Caco-2 (cell line): Measurements from ENCODE around the gene PCDH12. TPM values are rescaled to one million over a fixed set of nuclear protein-coding genes. Genes with fewer than 3 reads are reported as not detected.

Source experiments
- BruUV-seq: library from RNA; stranded (reverse); fragments of 400-500 nt; replicated peaks from 2 replicates; lab custom pipeline; 2021; lab: Mats Ljungman, UMichigan
- CTCF ChIA-PET: fragments of 300-600 bp; sonication (Branson Sonifier 250); formaldehyde crosslinking; loops from one replicate; lab custom pipeline; 2022; ENCODE audit warnings: antibody characterized with exemption; lab: Charles Lee
- POLR2A ChIA-PET: fragments of 300-600 bp; sonication (Branson Sonifier 250); formaldehyde crosslinking; loops from one replicate; lab custom pipeline; 2022; ENCODE audit warnings: antibody characterized with exemption; lab: Charles Lee
- DNase-seq, 2 experiments: peaks; one replicate each; pipeline versions ENCODE4 v3.0.0 to v3.0.0-alpha.2; 2020 to 2022
- H3K27me3 ChIP-seq: replicated peaks from 2 replicates; pipeline ENCODE4 v1.6.0; 2011; ENCODE audit warnings: low read length; ENCODE audit not compliant: control insufficient read depth, insufficient read depth
- H3K36me3 ChIP-seq: 2 replicates; pipeline ENCODE4 v1.5.1; 2011; ENCODE audit warnings: low read length; ENCODE audit not compliant: control insufficient read depth, insufficient read depth
- H3K4me1 ChIP-seq: fragments of 250-450 bp; sonication (Bioruptor Pico); 2 replicates; pipeline ENCODE4 v1.5.1; 2020; ENCODE audit warnings: mild to moderate bottlenecking
- H3K4me3 ChIP-seq: 2 replicates; pipeline ENCODE4 v1.5.1; 2011; ENCODE audit warnings: low read depth, mild to moderate bottlenecking, control low read depth, low read length
- H3K9me3 ChIP-seq: fragments of 250-450 bp; sonication (Bioruptor Pico); 2 replicates; pipeline ENCODE4 v1.5.1; 2020; ENCODE audit warnings: mild to moderate bottlenecking, moderate library complexity
- H3K27ac Mint-ChIP-seq: one replicate; pipeline ENCODE4 v1.8.0; 2022; ENCODE audit warnings: mixed read lengths; ENCODE audit not compliant: unreplicated experiment
- H3K27me3 Mint-ChIP-seq: one replicate; pipeline ENCODE4 v1.8.0; 2022; ENCODE audit warnings: mixed read lengths; ENCODE audit not compliant: insufficient read depth, unreplicated experiment
- H3K36me3 Mint-ChIP-seq: one replicate; pipeline ENCODE4 v1.8.0; 2022; ENCODE audit warnings: mild to moderate bottlenecking, mixed read lengths; ENCODE audit not compliant: insufficient read depth, unreplicated experiment
- H3K4me1 Mint-ChIP-seq: one replicate; pipeline ENCODE4 v1.8.0; 2022; ENCODE audit warnings: low read depth, mixed read lengths; ENCODE audit not compliant: unreplicated experiment
- H3K4me3 Mint-ChIP-seq: one replicate; pipeline ENCODE4 v1.8.0; 2022; ENCODE audit warnings: mild to moderate bottlenecking, moderate library complexity, mixed read lengths; ENCODE audit not compliant: unreplicated experiment
- H3K9me3 Mint-ChIP-seq: one replicate; pipeline ENCODE4 v1.8.0; 2022; ENCODE audit warnings: mixed read lengths; ENCODE audit not compliant: unreplicated experiment
- CTCF ChIP-seq, 2 experiments: fragments of 200-600 bp in 1 of 2; IDR thresholded peaks; 1 replicate in 1 of 2; 2 replicates in 1 of 2; pipeline versions ENCODE4 v1.5.1 to v1.8.0; 2011 to 2022; ENCODE audit warnings: antibody characterized with exemption in 1 of 2, control low read depth in 1 of 2, inconsistent platforms in 1 of 2, low read depth in 1 of 2, low read length in 1 of 2, mild to moderate bottlenecking in 1 of 2, moderate library complexity in 1 of 2; ENCODE audit not compliant: insufficient read depth in 1 of 2, severe bottlenecking in 1 of 2, unreplicated experiment in 1 of 2
- intact Hi-C: fragments of 100-400 bp; cut with micrococcal nuclease; formaldehyde crosslinking; loops from one replicate; pipeline ENCODE4 v1.10.0; 2022; ENCODE audit not compliant: unreplicated experiment
- total RNA-seq: library from RNA; stranded (reverse); gene quantifications from 2 replicates; pipeline ENCODE4 v1.2.3, GENCODE V29; 2022

PCDH12 gene
- total RNA-seq, 1 experiment from 2014 or later = not detected

- no peaks in the 10 kb centered on the region for H3K4me1 Mint-ChIP-seq
- POLR2A ChIA-PET = interaction anchor here (1.1 to 1.6 kb wide), 2 partner anchors 8 to 37 kb away, joined by 9 to 17 read pairs; partner anchors contain the start of genes DELE1 and RNF14
- H3K27me3 ChIP-seq = no peaks in the 10 kb centered on the region
Measured at GRCh38 chr5:141960449-141961323, 2.7 kb upstream of the PCDH12 start.

GRCh38 chr5:141960018-141960417 is 2.0 kb upstream of the PCDH12 start:
- DNase-seq = peak in 1 of 2 experiments; percentile 29
- H3K9me3 Mint-ChIP-seq = no peaks in the 10 kb centered on the region
- peak; percentile 31 to 46 for TF ChIP-seq CTCF (IDR thresholded peaks at IDR 0.05; ENCODE audit: insufficient read depth in 1 of 2, low read depth in 1 of 2, low read length in 1 of 2, severe bottlenecking in 1 of 2, unreplicated experiment in 1 of 2)
- H3K4me1 Mint-ChIP-seq = no peaks in the 10 kb centered on the region
- intact Hi-C loops = loop anchor here (1.0 kb wide), 3 partner anchors 71 to 295 kb away; no protein-coding TSS in a partner anchor
- no TSS peak for BruUV-seq
- Histone ChIP-seq H3K9me3 (no peaks in the 10 kb centered on the region), H3K27me3 (no peaks in the 10 kb centered on the region), H3K36me3 (no peaks in the 10 kb centered on the region), H3K4me1 (0 out of 2 replicates have a peak, but pooled peaks cover 5% of the 10 kb centered on the region), H3K4me3 (no peak overlapping the region)
- no peak overlapping the region for H3K4me3 Mint-ChIP-seq
- POLR2A ChIA-PET = interaction anchor here (1.1 to 1.6 kb wide), 2 partner anchors 9 to 36 kb away, joined by 9 to 17 read pairs; partner anchors contain the start of genes DELE1 and RNF14
- CTCF ChIA-PET = interaction anchor here (0.6 to 2.9 kb wide), 21 partner anchors 8 to 291 kb away, joined by 3 to 49 read pairs (median 6); partner anchors contain the start of genes DELE1, PCDH1 and RNF14
- no peak overlapping the region for H3K27ac Mint-ChIP-seq
- no peaks in the 10 kb centered on the region for H3K27me3 Mint-ChIP-seq
- H3K36me3 Mint-ChIP-seq = no peaks in the 10 kb centered on the region

More at GRCh38 chr5:141960449-141961323, 2.7 kb upstream of the PCDH12 start:
- H3K27me3 Mint-ChIP-seq = no peaks in the 10 kb centered on the region
- DNase-seq = peak; percentile 86 to 87
- no peak overlapping the region for H3K4me3 Mint-ChIP-seq
- CTCF ChIA-PET = interaction anchor here (0.6 to 2.9 kb wide), 26 partner anchors 8 to 368 kb away, joined by 3 to 49 read pairs (median 6); partner anchors contain the start of genes DELE1, GNPDA1, PCDH1 and RNF14
- no peaks in the 10 kb centered on the region for H3K9me3 Mint-ChIP-seq
- Histone ChIP-seq H3K9me3 (no peaks in the 10 kb centered on the region), H3K4me1 (0 out of 2 replicates have a peak, but pooled peaks cover 5% of the 10 kb centered on the region), H3K4me3 (no peak overlapping the region), H3K36me3 (no peaks in the 10 kb centered on the region)
- intact Hi-C loops = loop anchor here (1.0 kb wide), 3 partner anchors 71 to 295 kb away; no protein-coding TSS in a partner anchor
- BruUV-seq = no TSS peak
- no peak overlapping the region for H3K27ac Mint-ChIP-seq
- peak; percentile 81 for TF ChIP-seq CTCF (IDR thresholded peaks at IDR 0.05; ENCODE audit: insufficient read depth in 1 of 2, low read depth in 1 of 2, low read length in 1 of 2, severe bottlenecking in 1 of 2, unreplicated experiment in 1 of 2)
- no peaks in the 10 kb centered on the region for H3K36me3 Mint-ChIP-seq

DNA sequence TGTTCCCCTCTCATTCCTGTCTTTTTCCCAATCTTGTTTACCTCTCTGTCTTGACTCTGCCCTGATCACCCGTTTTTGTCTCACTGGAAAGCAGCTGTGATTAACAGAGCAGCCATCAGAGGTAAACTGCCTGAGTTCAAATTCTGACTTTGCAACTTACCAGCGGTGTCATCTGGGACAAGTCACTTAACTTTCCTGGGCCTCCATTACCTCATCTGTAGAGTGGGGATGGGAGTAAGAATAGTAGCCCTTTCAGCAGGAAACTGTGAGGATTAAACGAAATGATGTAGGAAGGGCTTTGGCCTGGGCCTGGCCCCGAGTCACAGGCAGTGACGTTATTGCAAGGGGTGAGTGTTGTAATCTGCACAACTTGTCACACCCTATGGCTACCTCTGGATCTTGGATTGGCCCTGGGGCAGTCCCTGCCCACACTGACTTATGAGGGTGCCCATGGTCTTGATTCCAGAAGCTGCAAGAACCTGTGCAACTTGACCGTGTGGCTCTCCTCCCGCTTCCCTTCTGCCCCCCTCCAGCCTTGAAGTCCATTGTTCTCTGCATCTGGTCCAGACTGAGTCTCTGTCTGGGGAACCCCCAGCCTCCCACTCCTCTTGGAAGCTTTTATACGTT is 657 bp upstream of the PCDH12 start:
- Histone ChIP-seq H3K36me3 (no peaks in the 10 kb centered on the region), H3K27me3 (no peaks in the 10 kb centered on the region), H3K4me1 (0 out of 2 replicates have a peak, but pooled peaks cover 5% of the 10 kb centered on the region), H3K4me3 (no peak overlapping the region), H3K9me3 (no peaks in the 10 kb centered on the region)
- Mint-ChIP-seq H3K4me1 (no peaks in the 10 kb centered on the region), H3K9me3 (no peaks in the 10 kb centered on the region), H3K27me3 (no peaks in the 10 kb centered on the region), H3K4me3 (no peak overlapping the region), H3K27ac (no peak overlapping the region), H3K36me3 (no peaks in the 10 kb centered on the region)
- DNase-seq = no peak
- BruUV-seq = no TSS peak
- intact Hi-C loops = no loop called here
- ChIA-PET POLR2A (no interaction called here), CTCF (interaction anchor here (0.7 kb wide), 1 partner anchor 29 kb away, joined by 4 read pairs; no protein-coding TSS in a partner anchor)
- TF ChIP-seq CTCF (IDR thresholded peaks at IDR 0.05; ENCODE audit: insufficient read depth in 1 of 2, low read depth in 1 of 2, low read length in 1 of 2, severe bottlenecking in 1 of 2, unreplicated experiment in 1 of 2) = no peak
